ENCODE measurements around the gene CEBPA. TPM values are rescaled to one million over a fixed set of nuclear protein-coding genes. Genes with fewer than 3 reads are reported as not detected.

Gene CEBPA
- total RNA-seq, 1 experiment from 2014 or later = 3.2 TPM

DNA sequence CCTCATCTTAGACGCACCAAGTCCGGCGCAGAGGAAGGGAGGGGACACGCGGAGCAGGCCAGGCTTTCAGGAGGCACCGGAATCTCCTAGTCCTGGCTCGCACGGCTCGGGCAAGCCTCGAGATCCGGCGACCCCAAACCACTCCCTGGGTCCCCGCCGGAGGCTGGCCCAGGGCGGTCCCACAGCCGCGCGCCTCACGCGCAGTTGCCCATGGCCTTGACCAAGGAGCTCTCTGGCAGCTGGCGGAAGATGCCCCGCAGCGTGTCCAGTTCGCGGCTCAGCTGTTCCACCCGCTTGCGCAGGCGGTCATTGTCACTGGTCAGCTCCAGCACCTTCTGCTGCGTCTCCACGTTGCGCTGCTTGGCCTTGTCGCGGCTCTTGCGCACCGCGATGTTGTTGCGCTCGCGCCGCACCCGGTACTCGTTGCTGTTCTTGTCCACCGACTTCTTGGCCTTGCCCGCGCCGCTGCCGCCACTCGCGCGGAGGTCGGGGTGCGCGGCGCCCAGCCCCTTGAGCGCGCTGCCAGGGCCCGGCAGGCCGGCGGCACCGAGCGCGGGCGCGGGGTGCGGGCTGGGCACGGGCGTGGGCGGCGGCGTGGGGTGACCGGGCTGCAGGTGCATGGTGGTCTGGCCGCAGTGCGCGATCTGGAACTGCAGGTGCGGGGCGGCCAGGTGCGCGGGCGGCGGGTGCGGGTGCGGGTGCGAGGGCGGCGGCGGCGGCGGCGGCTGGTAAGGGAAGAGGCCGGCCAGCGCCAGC, 1.0 kb downstream of the CEBPA start:
- no peaks in the 10 kb centered on the region for H3K79me1 ChIP-seq (ENCODE audit: insufficient read depth, low read depth, low read length, poor library complexity, severe bottlenecking)
- Mint-ChIP-seq H3K4me3 (peak overlapping the region; percentile 53 to 73), H3K9me3 (no peaks in the 10 kb centered on the region), H3K27ac (no peak overlapping the region), H3K4me1 (peaks cover 20 to 29% of the 10 kb centered on the region in 2 experiments), H3K36me3 (ENCODE audit: insufficient read depth in 1 of 3, low read depth in 3 of 3) (peaks cover 0 to 7% (median 0%) of the 10 kb centered on the region in 3 experiments; a peak in 1 of 7 replicates), H3K27me3 (ENCODE audit: low read depth) (peaks cover 45% of the 10 kb centered on the region)
- H2BK120ac ChIP-seq (ENCODE audit: low read depth, low read length, poor library complexity, severe bottlenecking) = no peak overlapping the region
- no peak overlapping the region; the same call in 1 of the 2 replicates for H3K14ac ChIP-seq (ENCODE audit: insufficient read depth, low read length)
- no CpG with 5 or more reads among the region's 91 CpGs for WGBS (ENCODE audit: extremely low coverage, insufficient read length, low lambda C conversion rate)
- no peak overlapping the region for H3K23ac ChIP-seq (ENCODE audit: insufficient read length, low read depth, low read length)
- H3K9me3 ChIP-seq (ENCODE audit: control insufficient read depth, low read depth, low read length) = no peaks in the 10 kb centered on the region
- H4K5ac ChIP-seq (ENCODE audit: insufficient read length, low read depth, low read length) = no peak overlapping the region
- no peaks in the 10 kb centered on the region for H4K20me1 ChIP-seq (ENCODE audit: control insufficient read depth, insufficient read depth, insufficient read length)
- no peak for DNase-seq
- H3K27ac ChIP-seq (ENCODE audit: insufficient read length, low read depth, low read length) = no peak overlapping the region
- no peak overlapping the region for H3K9ac ChIP-seq (ENCODE audit: extremely low read depth, insufficient read length, low read length)
- peaks cover 3% of the 10 kb centered on the region for H3K23me2 ChIP-seq (ENCODE audit: insufficient read length, low read depth, low read length, poor library complexity, severe bottlenecking)
- no peak overlapping the region for H2BK5ac ChIP-seq (ENCODE audit: insufficient read length, low read length)
- no peak overlapping the region for H4K8ac ChIP-seq (replicated peaks; ENCODE audit: insufficient read length, low read depth, low read length)
- no peak overlapping the region for H2BK12ac ChIP-seq (ENCODE audit: insufficient read length, low read depth, low read length)
- H3T11ph ChIP-seq (ENCODE audit: low read length) = no peak overlapping the region
- H2AK5ac ChIP-seq (ENCODE audit: insufficient read length, low read length) = no peak overlapping the region
- no peak overlapping the region for H4K91ac ChIP-seq (ENCODE audit: insufficient read length, low read depth, low read length)
- H2BK20ac ChIP-seq (ENCODE audit: low read depth, low read length, poor library complexity, severe bottlenecking) = no peak overlapping the region
- peaks cover 18% of the 10 kb centered on the region; the same call in 1 of the 2 replicates for H3K27me3 ChIP-seq (ENCODE audit: insufficient read depth, low read length)
- H3K18ac ChIP-seq (ENCODE audit: insufficient read length, low read depth, low read length) = no peak overlapping the region
- TF ChIP-seq, protein P1, sequence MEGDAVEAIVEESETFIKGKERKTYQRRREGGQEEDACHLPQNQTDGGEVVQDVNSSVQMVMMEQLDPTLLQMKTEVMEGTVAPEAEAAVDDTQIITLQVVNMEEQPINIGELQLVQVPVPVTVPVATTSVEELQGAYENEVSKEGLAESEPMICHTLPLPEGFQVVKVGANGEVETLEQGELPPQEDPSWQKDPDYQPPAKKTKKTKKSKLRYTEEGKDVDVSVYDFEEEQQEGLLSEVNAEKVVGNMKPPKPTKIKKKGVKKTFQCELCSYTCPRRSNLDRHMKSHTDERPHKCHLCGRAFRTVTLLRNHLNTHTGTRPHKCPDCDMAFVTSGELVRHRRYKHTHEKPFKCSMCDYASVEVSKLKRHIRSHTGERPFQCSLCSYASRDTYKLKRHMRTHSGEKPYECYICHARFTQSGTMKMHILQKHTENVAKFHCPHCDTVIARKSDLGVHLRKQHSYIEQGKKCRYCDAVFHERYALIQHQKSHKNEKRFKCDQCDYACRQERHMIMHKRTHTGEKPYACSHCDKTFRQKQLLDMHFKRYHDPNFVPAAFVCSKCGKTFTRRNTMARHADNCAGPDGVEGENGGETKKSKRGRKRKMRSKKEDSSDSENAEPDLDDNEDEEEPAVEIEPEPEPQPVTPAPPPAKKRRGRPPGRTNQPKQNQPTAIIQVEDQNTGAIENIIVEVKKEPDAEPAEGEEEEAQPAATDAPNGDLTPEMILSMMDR (conservative IDR thresholded peaks at IDR 0.05) = no peak
- no peak overlapping the region for H2AFZ ChIP-seq (ENCODE audit: low read length)
- H3K4me1 ChIP-seq (ENCODE audit: insufficient read depth, low read length) = no peaks in the 10 kb centered on the region
- H3K4ac ChIP-seq (ENCODE audit: low read depth, low read length) = no peak overlapping the region
- H3K79me2 ChIP-seq (ENCODE audit: insufficient read depth, low read length) = no peaks in the 10 kb centered on the region
- no peak overlapping the region for H3K56ac ChIP-seq (ENCODE audit: insufficient read length, low read depth, low read length)
- no peak overlapping the region for H2BK15ac ChIP-seq (ENCODE audit: low read depth, low read length)
- peak overlapping the region; percentile 62 for H3K4me2 ChIP-seq (ENCODE audit: insufficient read depth, insufficient read length, low read length)

All from H9 (cell line).